ENCODE results near the gene SLC31A1.

SLC31A1 gene

DNA sequence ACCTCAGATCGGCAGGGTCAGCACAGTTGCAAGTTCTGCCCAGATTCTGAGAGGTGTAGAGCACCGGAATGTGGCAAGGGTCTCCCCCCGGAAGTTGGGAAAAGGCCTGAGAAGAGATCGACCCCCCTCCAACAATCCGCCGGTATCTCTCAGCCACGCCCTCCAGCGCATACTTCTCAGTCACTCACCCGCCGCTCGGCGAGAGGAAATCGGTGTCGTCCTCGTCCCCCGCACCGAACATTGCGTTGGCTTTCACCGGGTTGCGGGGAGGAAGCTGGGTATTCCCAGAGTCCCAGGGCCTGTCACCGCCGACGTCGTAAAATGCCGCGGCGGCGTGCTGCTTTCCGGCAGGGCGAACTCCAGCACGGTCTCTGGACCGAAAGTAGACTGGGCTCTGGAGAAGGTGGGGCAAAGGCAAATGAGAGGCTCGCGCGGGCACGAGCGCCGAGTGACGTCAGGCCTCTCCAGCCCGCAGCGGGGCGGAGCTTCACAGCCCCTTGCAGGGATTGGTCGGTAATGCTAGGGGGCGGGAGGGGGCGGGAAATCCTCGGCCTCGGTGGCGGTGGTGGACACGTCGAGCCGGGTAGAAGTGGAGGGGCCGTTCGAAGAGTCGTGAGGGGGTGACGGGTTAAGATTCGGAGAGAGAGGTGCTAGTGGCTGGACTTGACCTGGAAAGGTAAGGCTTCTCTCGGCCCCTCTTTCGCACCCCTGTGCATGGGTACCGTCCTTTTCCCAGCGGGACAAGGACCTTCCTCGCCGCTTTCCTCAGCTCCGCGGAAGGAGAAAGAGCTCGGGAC, at the start of gene SLC31A1, which contains the start of gene FKBP15:
Gene SLC31A1, plus strand, starts transcription at position 542 of the 797 bp plus-strand sequence. CDS start 34,605 bp downstream, outside the sequence.
Gene FKBP15, minus strand, starts transcription at position 275 of the 797 bp plus-strand sequence. Its CDS starts 34 bp downstream, at position 241.
- peak within 1 kb of the TSS; percentile 89 for H3K4me3 ChIP-seq (ENCODE audit: low read length)
- TF ChIP-seq, protein P1, sequence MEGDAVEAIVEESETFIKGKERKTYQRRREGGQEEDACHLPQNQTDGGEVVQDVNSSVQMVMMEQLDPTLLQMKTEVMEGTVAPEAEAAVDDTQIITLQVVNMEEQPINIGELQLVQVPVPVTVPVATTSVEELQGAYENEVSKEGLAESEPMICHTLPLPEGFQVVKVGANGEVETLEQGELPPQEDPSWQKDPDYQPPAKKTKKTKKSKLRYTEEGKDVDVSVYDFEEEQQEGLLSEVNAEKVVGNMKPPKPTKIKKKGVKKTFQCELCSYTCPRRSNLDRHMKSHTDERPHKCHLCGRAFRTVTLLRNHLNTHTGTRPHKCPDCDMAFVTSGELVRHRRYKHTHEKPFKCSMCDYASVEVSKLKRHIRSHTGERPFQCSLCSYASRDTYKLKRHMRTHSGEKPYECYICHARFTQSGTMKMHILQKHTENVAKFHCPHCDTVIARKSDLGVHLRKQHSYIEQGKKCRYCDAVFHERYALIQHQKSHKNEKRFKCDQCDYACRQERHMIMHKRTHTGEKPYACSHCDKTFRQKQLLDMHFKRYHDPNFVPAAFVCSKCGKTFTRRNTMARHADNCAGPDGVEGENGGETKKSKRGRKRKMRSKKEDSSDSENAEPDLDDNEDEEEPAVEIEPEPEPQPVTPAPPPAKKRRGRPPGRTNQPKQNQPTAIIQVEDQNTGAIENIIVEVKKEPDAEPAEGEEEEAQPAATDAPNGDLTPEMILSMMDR (conservative IDR thresholded peaks at IDR 0.05; ENCODE audit: low read length) = no peak
- DNase-seq (ENCODE audit: low read depth) = peak; percentile 98

DNA sequence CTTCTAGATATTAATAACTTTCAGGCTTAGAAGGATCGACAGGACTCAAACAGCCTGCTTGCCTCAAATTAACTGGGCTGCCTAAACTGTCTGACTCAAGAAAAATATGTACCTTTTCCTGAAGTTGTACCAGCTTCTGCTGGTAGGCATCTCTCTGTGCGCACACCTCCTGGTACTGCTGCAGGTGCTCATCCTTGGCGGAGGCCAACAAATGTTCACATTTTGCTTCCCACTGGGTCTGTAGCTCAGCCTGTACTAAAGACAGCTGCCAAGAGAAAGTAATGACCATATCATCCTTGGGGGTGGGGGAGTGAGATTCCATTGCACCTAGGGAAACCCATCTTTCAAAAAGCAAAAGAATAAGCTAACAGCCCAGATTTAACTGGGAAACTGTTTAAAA, 48.0 kb upstream of the SLC31A1 start:
- TF ChIP-seq, protein P1 (conservative IDR thresholded peaks at IDR 0.05; ENCODE audit: low read length) = no peak
- DNase-seq (ENCODE audit: low read depth) = no peak
- H3K4me3 ChIP-seq (ENCODE audit: low read length) = no peak overlapping the region

DNA sequence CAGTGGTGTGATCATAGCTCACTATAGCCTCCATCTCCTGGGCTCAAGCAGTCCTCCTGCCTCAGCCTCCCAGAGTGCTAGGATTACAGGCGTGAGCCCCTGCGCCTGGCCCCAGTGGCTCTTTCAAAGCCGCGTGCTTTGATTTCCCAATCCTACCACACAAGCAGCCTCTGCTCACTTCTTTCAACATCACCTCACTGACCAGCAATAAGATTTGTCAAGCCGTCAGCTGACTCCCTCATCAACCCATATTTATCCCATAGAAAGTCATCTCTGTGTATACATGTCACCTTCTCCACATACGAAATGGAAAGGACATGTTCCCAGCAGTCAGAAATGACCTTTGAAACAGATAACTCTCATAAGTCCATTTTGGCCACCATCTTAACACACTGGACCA, 44.5 kb upstream of the SLC31A1 start:
- no peak overlapping the region for H3K4me3 ChIP-seq (ENCODE audit: low read length)
- TF ChIP-seq, protein P1 (conservative IDR thresholded peaks at IDR 0.05; ENCODE audit: low read length) = no peak
- no peak for DNase-seq (ENCODE audit: low read depth)

DNA sequence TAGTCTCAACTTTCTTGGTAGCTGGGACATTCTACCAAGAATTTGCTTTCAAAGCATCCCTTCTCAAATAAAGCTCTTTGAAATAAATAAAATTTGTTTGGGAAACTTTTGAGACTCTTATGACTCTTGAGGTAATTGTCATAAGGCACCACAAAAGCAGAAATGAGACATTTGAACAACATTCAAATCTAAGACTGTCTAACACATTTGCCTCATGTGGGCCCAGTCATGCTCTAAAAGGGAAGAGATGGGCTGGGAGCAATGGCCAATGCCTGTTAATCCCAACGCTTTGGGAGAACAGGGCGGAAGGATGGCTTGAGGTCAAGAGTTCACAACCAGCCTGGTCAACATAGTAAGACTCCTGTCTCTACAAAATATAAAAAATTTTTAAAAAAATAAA, 44.1 kb upstream of the SLC31A1 start:
- no peak overlapping the region for H3K4me3 ChIP-seq (ENCODE audit: low read length)
- TF ChIP-seq, protein P1 (conservative IDR thresholded peaks at IDR 0.05; ENCODE audit: low read length) = no peak
- no peak for DNase-seq (ENCODE audit: low read depth)

DNA sequence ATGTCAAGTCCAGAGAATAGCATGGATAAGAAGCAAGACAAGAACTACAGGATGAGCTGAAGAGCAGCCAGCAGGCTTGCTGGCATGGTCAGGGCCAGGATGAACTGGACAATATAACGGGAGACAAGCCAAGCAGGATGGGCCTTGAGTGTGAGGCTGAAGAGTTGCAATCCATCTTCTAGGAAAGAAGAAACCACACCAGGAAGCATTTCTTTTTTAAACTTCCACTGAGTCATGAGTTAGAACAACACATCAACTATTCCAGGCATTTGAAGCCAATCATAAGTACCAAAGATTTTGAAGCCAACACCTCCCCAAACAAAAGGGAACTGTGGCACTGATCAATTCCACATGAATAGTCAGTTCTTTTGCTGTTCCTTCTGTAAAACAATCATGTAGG, 43.3 kb upstream of the SLC31A1 start:
- peak; percentile 72 for DNase-seq (ENCODE audit: low read depth)
- no peak overlapping the region for H3K4me3 ChIP-seq (ENCODE audit: low read length)
- TF ChIP-seq, protein P1 (conservative IDR thresholded peaks at IDR 0.05; ENCODE audit: low read length) = no peak

DNA sequence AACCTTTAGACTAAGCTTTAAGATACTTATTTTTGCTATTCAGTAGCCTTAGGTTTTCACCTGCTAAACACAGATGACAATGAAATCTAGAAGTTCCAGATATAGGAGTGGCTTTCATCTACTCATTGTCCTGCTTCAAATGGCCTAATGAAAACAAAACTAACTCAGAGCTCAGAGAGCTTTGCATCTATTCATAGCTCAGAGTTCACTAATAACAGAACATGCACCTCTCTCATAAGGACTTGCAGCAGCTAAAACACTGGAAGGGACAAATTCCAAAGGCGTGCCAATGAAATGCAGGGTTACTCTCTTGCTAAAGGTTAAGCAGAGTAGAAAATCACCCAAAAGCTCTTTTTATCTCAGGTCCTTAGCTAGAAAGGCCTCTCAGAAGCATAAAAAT, 41.5 kb upstream of the SLC31A1 start:
- H3K4me3 ChIP-seq (ENCODE audit: low read length) = no peak overlapping the region
- no peak for DNase-seq (ENCODE audit: low read depth)
- TF ChIP-seq, protein P1 (conservative IDR thresholded peaks at IDR 0.05; ENCODE audit: low read length) = no peak

DNA sequence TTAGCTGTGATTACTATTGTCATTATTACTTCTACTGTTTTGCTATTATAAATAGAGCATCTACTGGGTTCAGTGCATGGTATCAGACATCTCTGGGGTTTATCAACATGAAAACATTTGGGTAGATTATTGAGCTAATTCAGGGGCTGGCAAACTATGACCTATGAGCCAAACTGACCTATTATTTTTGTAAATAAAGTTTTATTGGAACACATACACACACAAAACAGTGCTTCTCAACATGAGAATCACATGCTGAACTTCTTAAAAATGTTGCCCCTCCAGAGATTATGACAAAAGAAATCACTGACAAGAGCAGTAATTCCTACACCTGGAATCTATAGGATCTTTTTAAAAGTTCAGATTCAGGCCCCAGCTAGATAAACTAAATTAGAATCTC, 40.2 kb upstream of the SLC31A1 start:
- TF ChIP-seq, protein P1 (conservative IDR thresholded peaks at IDR 0.05; ENCODE audit: low read length) = no peak
- no peak overlapping the region for H3K4me3 ChIP-seq (ENCODE audit: low read length)
- DNase-seq (ENCODE audit: low read depth) = no peak
